Muscle layer of duodenum (tissue), 2 donors: Measurements from ENCODE around the gene MYO7A.

Source experiments
- H3K27ac ChIP-seq: one replicate; pipeline ENCODE4 v1.7.0; 2013; ENCODE audit warnings: mild to moderate bottlenecking, low read length
- H3K27me3 ChIP-seq: one replicate; pipeline ENCODE4 v1.7.0; 2013; ENCODE audit warnings: low read depth, mild to moderate bottlenecking, control low read depth, low read length
- H3K36me3 ChIP-seq, 2 donors: one replicate each; pipeline ENCODE4 v1.7.0; 2013; ENCODE audit warnings: low read length in 2 of 2, control low read depth in 1 of 2, mild to moderate bottlenecking in 1 of 2; ENCODE audit not compliant: insufficient read depth in 2 of 2, control insufficient read depth in 1 of 2
- H3K4me1 ChIP-seq, 2 donors: one replicate each; pipeline ENCODE4 v1.7.0; 2013; ENCODE audit warnings: low read length in 2 of 2, mild to moderate bottlenecking in 2 of 2, control low read depth in 1 of 2, moderate library complexity in 1 of 2; ENCODE audit not compliant: insufficient read depth in 2 of 2, control insufficient read depth in 1 of 2
- H3K4me3 ChIP-seq, 2 donors: one replicate each; pipeline ENCODE4 v1.7.0; 2013; ENCODE audit warnings: low read length in 2 of 2, low read depth in 1 of 2, mild to moderate bottlenecking in 1 of 2
- H3K9me3 ChIP-seq, 2 donors: one replicate each; pipeline ENCODE4 v1.7.0; 2013; ENCODE audit warnings: low read length in 2 of 2, control low read depth in 1 of 2, mild to moderate bottlenecking in 1 of 2; ENCODE audit not compliant: control insufficient read depth in 1 of 2
- donor health status: healthy.

MYO7A gene

GRCh38 chr11:77123591-77123990, 4.5 kb upstream of the MYO7A start:
- peaks cover 13 to 36% of the 10 kb centered on the region in 2 donors for H3K36me3 ChIP-seq
- H3K9me3 ChIP-seq: no peaks in the 10 kb centered on the region
- no peak overlapping the region for H3K27ac ChIP-seq
- H3K4me3 ChIP-seq: no peak overlapping the region
- no peaks in the 10 kb centered on the region for H3K27me3 ChIP-seq
- peaks cover 5 to 9% of the 10 kb centered on the region in 2 donors for H3K4me1 ChIP-seq

GRCh38 chr11:77124041-77124440, 4.0 kb upstream of the MYO7A start:
- Histone ChIP-seq H3K4me1 (peaks cover 5 to 9% of the 10 kb centered on the region in 2 donors), H3K27ac (no peak overlapping the region), H3K36me3 (peaks cover 13 to 36% of the 10 kb centered on the region in 2 donors), H3K4me3 (no peak overlapping the region), H3K27me3 (no peaks in the 10 kb centered on the region), H3K9me3 (no peaks in the 10 kb centered on the region)

GRCh38 chr11:77124488-77124887, 3.6 kb upstream of the MYO7A start:
- Histone ChIP-seq H3K4me1 (peaks cover 5 to 9% of the 10 kb centered on the region in 2 donors), H3K9me3 (no peaks in the 10 kb centered on the region), H3K27me3 (no peaks in the 10 kb centered on the region), H3K4me3 (no peak overlapping the region), H3K27ac (no peak overlapping the region), H3K36me3 (peaks cover 13 to 36% of the 10 kb centered on the region in 2 donors)

GRCh38 chr11:77125191-77125590, 2.9 kb upstream of the MYO7A start:
- Histone ChIP-seq H3K27ac (no peak overlapping the region), H3K9me3 (no peaks in the 10 kb centered on the region), H3K4me1 (peaks cover 5 to 9% of the 10 kb centered on the region in 2 donors), H3K36me3 (peaks cover 13 to 34% of the 10 kb centered on the region in 2 donors), H3K4me3 (no peak overlapping the region), H3K27me3 (no peaks in the 10 kb centered on the region)

GRCh38 chr11:77125695-77126094, 2.4 kb upstream of the MYO7A start:
- Histone ChIP-seq H3K27ac (no peak overlapping the region), H3K9me3 (no peaks in the 10 kb centered on the region), H3K27me3 (no peaks in the 10 kb centered on the region), H3K36me3 (peaks cover 13 to 29% of the 10 kb centered on the region in 2 donors), H3K4me1 (peaks cover 5 to 9% of the 10 kb centered on the region in 2 donors), H3K4me3 (no peak overlapping the region)

- peaks cover 5 to 9% of the 10 kb centered on the region in 2 donors for H3K4me1 ChIP-seq
- H3K9me3 ChIP-seq: no peaks in the 10 kb centered on the region
- H3K27ac ChIP-seq: no peak overlapping the region
- peaks cover 7 to 24% of the 10 kb centered on the region in 2 donors for H3K36me3 ChIP-seq
- no peaks in the 10 kb centered on the region for H3K27me3 ChIP-seq
- H3K4me3 ChIP-seq: no peak overlapping the region
These were observed 1.8 kb upstream of the MYO7A start for GRCh38 chr11:77126156-77126775.

GRCh38 chr11:77126861-77127234, 1.2 kb upstream of the MYO7A start:
- no peaks in the 10 kb centered on the region for H3K27me3 ChIP-seq
- H3K9me3 ChIP-seq: no peaks in the 10 kb centered on the region
- H3K36me3 ChIP-seq: peaks cover 3 to 22% of the 10 kb centered on the region in 2 donors
- H3K4me1 ChIP-seq: peaks cover 5 to 9% of the 10 kb centered on the region in 2 donors
- no peak overlapping the region for H3K27ac ChIP-seq
- peak overlapping the region; percentile 57 to 64 for H3K4me3 ChIP-seq

GRCh38 chr11:77127235-77127911, 673 bp upstream of the MYO7A start:
- H3K27me3 ChIP-seq: no peaks in the 10 kb centered on the region
- H3K36me3 ChIP-seq: peaks cover 0 to 20% of the 10 kb centered on the region in 2 donors
- H3K4me3 ChIP-seq: peak overlapping the region; percentile 57 to 64
- H3K4me1 ChIP-seq: peaks cover 5 to 9% of the 10 kb centered on the region in 2 donors
- no peak overlapping the region for H3K27ac ChIP-seq
- no peaks in the 10 kb centered on the region for H3K9me3 ChIP-seq

GRCh38 chr11:77129069-77129841, 1.2 kb downstream of the MYO7A start:
- no peaks in the 10 kb centered on the region for H3K27me3 ChIP-seq
- no peak overlapping the region for H3K27ac ChIP-seq
- peaks cover 5 to 9% of the 10 kb centered on the region in 2 donors for H3K4me1 ChIP-seq
- no peak overlapping the region for H3K4me3 ChIP-seq
- H3K36me3 ChIP-seq: peaks cover 0 to 1% of the 10 kb centered on the region in 2 donors
- H3K9me3 ChIP-seq: no peaks in the 10 kb centered on the region

- Histone ChIP-seq H3K36me3 (no peaks in the 10 kb centered on the region), H3K27me3 (no peaks in the 10 kb centered on the region), H3K4me1 (peaks cover 5 to 9% of the 10 kb centered on the region in 2 donors), H3K4me3 (no peak overlapping the region), H3K9me3 (no peaks in the 10 kb centered on the region), H3K27ac (no peak overlapping the region)
These were observed 2.1 kb downstream of the MYO7A start for GRCh38 chr11:77129842-77130756.
